Measurements from ENCODE around the gene CPSF4L.
"Not testable (repeated sequence)": the region's sequence is repeated elsewhere in the genome, so short reads cannot be mapped to it uniquely, and the experiment has no call there.

Gene CPSF4L, protein sequence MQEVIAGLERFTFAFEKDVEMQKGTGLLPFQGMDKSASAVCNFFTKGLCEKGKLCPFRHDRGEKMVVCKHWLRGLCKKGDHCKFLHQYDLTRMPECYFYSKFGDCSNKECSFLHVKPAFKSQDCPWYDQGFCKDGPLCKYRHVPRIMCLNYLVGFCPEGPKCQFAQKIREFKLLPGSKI

DNA sequence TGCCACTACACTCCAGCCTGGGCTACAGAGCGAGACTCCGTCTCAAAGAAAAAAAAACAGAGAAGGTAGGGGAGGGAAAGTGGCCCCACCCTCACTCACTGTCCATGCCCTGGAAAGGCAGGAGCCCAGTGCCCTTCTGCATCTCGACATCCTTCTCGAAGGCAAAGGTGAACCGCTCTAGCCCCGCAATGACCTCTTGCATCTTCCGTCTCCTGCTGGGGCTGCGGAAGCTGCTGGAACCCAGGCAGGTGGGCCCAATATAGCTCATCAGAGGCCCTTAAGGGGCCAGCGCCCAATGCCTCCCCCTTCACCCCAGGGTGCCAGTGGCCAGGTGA, at the start of gene CPSF4L:
CPSF4L (minus strand) TSS at position 264 of the 335 bp plus-strand sequence; CDS start at position 202, 62 bp downstream.
- no peak for DNase-seq

DNA sequence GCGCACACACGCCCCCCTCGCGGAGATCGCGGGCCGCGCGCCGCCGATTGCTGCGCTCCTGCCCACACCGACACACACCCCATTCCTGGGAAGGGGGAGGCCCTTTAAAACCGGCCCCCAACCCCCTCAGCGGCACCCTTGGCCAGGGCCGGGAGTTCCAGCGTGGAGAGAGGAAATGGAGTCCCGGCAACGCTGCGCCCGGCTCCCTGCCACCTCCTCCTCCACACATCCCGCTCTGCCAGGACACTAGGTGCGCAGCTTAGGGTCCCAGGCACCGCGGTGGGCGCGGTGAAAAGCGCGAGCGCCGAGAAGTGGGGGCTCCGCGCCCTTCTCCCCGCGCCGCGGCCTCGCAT, 49.7 kb upstream of the CPSF4L start:
- DNase-seq = no peak

DNA sequence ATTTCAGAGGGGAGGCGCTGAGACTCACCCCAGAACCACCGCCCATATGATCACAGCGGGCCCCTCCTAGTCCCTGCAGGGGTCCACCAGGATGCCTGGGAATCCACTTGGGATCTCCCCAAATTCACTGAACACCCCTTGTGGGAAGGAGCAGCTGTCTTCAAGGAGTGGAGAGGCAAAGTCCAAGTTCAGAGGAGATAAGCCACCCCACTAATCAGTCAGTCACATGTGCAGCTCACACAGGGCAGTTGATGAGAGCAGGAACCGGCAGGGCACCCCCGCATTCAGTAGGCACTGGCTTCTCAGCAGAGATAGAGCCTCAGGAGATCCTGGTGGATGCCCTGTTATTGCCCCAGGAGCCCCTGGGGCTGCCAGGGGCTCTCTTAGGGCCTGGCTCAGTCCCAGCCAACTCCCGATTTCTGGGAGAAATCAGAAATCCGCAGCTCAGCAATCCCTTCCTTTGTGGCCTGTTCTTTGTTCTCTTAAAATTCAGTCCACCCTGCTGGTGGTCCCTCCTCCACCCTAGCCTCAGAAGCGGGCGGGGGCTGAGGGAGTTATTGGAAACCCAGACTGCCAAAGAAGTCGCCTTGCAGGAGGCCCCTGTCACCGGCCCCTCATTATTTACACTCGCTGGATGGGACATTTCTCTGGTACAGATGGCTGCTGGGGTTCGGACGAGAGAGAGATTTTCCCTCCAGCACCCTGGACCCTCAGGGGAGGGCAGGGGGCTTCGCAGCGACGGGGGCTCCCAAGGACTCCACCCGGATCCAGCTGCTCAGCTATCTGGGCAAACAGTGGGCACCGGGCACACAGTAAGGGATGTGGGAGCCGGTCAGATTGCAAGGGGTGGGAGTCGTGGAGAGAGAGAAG, 48.3 kb upstream of the CPSF4L start:
- DNase-seq = no peak

DNA sequence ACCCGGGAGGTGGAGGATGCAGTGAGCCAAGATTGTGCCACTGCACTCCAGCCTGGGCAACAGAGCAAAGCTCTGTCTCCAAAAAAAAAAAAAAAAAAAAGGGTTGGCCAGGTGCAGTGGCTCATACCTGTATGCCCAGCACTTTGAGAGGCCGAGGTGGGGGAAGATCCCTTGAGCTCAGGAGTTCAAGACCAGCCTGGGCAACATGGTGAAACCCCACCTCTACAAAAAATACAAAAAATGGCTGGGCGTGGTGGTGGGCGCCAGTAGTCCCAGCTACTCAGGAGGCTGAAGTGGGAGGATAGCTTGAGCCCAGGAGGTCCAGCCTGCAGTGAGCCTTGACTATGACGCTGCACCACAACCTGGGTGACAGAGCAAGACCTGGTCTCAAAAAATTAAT, 47.3 kb upstream of the CPSF4L start:
- not testable (repeated sequence) for DNase-seq

DNA sequence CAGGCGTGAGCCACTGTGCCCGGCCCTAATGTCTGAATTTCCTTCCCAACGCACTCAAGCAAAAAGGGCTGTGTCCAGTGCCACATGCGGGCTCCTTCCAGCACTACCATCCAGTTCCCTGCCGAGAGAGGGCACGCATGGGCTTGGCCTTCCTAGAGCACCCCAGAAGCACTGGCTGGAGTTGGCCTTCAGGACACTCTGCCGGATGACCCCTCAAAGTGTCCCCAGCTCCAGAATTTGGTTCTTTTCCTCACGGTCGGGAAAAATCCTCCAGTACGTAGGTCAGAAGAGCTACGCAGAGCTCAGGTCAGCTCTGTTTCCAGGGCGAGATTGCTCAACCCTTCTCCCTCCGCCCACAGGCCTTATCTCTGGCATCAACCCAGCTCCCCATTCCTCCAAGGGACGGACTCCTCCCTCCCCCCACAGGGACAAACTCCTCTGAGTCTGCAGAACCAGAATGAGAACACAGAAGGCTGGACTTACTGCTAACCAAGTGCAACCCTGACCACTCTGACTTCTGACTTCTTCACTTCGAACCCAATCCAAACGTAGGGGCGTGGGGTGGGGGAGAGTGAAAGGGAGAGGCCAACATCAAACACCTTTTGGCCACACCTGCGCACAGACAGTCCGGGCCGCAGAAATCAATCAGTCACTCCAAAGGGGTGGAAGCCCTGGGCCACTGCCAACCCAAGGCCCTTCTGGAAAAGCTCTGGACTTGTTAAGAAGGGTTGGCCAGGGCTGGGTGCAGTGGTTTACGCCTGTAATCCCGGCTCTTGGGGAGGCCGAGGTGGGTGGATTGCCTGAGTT, 46.5 kb upstream of the CPSF4L start:
- no peak for DNase-seq

DNA sequence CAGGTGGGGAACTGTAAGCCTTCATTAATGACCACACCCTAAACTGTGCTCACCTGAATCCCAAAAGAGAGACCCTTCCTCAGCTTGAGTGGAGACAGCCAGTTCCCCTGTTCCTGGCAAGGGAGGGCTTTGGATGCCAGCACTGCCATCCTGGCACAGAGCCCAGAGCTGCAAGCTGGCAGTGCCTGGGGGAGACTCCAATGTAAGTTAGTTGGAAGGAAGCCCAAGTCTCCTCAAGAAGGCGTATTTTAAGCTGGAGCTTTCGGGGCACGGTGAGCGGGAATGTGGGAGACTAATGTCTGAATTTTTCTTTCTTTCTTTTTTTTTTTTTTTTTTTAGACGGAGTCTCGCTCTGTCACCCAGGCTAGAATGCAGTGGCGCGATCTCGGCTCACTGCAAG, 45.5 kb upstream of the CPSF4L start:
- DNase-seq = no peak

DNA sequence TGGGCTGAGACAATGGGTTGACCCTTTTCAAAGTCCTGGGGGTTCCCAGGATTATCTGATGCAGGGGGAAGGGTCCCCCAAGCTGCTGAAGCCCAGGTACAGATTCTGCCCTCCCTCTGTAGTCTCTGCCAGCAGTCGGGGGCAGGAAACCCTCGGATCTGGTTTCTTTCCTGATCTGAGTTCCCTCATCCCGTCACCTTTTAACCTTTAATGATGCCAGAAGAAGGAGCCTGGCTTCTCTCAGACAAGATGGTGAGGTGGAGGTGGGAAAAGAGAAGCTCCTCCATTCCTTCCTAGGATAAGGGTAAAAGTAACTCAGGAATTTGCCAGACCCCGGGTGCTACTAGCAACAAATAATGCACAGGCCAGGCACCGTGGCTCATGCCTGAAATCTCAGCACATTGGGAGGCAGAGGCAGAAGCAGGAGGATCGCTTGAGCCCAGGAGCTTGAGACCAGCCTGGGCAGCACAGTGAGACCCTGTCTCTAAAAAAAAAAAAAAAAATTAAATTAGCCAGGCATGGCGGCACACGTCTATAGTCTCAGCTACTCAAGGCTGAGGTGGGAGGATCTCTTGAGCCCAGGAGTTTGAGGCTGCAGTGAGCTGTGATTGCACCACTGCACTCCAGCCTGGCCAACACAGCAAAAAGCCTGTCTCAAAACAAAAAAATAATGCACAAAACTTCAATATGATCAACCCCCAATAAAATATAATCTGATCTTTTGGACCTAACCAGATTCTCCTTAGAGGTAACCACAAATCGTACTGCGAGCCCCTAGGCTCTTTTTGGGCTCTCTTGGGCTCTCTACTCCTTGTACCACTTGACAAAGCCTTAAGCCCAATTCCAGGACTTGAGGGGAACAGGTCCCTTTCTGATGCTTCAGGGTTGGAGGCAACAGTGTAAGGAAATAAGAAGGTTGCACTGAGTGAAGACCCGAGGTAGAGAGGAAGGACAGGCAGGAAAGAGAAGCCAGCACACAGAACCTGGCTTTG, 44.5 kb upstream of the CPSF4L start:
- no peak for DNase-seq

DNA sequence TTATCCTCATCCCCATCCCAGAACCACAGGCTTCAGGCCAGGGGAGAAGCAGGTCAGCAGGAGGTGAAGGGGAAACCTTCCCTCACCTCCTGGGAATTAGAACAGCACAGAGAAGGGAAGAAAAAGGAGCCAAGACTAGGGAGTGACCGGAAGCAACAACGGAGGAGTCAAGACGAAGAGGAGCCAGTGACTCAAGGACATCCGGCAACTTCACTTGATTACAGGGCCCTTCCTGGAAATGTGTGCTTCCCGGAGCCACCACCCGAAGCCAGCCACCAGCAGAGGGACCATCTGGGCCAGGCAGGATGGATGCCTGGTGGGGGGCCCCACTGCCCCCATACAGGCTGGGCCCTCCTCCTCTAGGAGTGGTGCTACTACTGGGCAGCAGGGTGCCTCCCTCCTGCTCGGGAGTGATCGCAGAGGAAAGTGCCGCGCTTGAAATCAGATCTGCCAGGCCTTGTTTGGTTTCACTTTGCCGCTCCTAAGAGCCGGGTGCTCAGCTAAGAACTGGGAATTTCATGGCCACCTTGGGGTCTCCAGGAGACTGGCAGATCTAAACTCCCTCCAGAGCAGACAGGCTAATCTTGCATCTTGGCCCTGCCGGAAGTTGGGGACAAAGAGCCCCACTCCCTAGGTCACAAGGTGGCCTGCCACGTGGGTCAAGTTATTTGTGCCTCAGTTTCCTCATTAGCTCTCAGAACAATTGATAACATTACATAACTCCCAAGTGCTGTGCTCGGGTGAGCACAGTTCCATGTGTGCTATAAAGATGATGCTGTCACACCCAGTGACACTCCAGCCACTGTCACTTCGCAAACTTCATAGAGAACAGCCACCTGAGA, 43.5 kb upstream of the CPSF4L start:
- peak; percentile 36 to 71 for DNase-seq

DNA sequence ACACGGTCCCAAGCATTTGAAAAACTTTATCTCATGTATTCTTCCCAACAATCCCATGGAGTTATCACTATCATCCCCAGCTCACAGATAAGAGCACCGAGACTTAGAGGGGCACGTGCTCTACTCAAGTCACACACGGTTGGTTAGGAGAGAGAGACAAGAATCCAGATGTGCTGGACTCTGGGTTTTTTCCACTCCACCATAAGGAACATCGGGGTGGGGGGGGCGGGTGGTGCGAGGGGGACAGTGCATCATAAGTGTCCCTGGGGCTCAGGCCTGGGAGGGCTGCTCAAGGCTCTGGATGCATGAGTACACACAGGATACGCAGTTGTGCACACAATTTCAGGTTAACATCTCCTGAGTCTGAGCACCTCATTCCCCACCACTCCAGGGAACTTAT, 42.8 kb upstream of the CPSF4L start:
- no peak for DNase-seq

DNA sequence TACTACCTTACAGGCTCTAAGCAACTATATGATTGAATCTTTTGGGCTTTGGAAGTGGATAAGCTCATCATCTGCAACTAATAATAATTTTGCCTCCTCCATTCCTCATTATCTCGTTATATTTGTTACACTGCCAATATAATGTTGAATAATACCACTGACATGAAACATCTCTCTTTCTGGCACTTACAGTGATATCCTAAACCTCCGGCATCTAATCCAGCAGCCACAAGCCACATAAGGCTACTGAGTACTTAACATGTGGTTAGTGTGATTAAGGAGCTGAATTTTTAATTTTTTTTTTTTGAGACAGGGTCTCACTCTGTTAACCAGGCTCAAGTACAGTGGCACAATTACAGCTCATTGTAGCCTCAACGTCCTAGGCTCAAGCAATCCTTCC, 40.5 kb upstream of the CPSF4L start:
- no peak for DNase-seq

DNA sequence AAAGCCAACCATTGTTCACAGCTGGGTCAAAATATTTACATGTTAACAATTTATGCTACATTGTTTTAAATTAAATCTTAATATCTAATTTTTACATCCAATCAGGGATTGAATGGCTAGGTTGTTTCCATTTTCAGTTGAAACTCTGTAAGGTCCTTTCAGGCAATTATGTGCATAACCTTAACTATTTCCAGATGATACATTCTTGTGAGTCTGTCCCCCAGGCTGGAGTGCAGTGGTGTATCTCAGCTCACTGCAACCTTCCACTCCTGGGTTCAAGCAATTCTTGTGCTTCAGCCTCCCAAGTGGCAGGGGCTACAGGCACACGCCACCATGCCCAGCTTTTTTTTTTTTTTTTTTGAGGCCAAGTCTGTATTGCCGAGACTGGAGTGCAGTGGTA, 39.7 kb upstream of the CPSF4L start:
- DNase-seq = no peak

DNA sequence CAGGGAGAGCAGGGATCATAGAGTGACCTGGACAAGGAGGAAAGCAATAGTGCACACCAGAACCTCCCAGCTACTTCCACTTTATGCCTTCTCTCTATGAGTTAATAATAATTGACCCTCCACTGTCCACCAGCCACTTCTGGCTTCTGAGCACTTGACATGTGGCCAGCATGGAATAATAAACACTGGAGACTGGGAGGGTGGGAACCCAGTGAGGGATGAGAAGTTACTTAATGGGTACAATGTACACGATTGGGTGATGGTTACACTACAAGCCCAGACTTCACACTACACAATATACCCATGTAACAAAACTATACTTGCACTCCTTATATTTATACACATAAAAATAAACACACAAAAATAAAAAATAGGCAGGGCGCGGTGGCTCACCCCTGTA, 38.7 kb upstream of the CPSF4L start:
- no peak for DNase-seq

DNA sequence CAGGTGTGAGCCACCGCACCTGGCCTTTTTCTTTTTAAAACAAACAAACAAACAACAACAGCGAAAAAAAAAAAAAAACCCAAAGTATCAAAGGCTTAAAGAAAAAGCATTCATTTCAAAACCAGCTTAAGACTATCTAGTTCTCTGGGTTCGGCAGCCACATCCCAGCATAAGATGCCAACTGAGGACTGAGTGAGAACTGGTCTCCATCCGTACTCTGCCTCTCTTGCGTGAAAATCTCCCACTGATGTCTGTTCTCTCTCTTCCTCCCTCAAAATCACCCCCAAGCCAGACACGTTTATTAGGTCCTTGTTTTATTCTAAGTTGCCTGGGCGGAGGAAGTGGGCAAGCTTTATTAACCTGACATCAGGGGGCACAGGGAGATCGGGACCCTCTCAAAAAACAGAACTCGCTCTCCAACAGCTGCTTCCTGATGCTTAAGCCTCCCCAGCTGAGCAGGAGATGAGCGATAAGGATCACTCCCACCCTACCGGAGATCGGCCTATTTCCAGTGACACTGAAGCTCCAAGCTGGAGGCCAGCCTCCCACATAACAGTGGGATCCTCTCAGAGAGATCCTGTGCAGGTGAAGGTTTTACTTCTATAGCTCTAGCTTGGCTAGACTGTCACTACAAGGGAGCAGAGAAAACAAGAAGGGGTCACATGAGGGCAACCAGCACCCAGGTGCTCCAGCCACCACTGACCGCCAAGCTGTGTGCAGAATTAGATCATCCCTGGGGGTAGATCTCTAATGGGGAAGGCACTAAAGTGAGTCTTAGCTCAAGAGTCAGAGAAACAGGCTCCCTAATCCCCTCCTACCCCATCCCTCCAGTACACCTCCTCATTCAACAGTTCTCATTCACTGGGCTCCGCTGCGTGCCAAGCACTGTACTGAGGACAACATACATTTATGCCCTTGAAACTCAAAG, 36.5 kb upstream of the CPSF4L start:
- DNase-seq = peak in 1 of 2 experiments; percentile 28

DNA sequence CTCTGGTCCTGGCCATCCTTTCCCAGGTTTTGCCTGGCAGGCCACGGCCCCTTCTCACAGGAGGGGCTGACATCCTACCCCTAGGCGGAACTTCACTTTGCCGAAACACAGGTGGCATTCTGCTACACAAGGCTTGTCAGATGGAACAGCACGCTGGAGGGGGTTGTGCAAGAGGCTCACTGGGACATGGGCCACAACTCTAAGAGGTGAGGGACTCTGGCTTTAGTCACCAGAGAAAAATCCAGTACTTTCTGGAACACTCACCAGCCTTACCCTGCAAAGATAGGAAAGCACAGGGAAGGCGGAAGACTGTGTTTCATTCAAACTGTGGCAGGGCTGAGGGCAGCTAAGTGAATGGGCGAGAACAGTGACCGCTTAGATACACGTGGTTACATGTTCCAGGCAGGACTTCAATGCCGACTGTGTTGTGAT, 31.8 kb upstream of the CPSF4L start:
- DNase-seq = no peak

DNA sequence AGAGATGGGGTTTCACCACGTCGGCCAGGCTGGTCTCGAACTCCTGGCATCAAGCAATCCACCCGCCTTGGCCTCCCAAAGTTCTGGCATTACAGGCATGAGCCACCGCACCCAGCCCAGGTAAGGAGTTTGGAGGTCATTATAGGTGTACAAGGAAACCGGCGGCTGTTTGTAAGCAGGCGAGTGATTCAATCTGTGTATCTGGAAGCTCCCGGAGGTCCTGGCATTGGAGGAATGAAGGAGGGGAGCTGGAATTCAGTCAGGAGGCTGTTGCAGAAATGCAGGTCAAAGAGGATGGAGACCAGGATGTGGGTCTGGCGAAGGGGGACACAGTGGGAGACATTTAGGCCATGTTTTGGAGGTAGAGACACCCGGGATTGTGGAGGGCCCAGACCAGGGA, 31.4 kb upstream of the CPSF4L start:
- no peak for DNase-seq

DNA sequence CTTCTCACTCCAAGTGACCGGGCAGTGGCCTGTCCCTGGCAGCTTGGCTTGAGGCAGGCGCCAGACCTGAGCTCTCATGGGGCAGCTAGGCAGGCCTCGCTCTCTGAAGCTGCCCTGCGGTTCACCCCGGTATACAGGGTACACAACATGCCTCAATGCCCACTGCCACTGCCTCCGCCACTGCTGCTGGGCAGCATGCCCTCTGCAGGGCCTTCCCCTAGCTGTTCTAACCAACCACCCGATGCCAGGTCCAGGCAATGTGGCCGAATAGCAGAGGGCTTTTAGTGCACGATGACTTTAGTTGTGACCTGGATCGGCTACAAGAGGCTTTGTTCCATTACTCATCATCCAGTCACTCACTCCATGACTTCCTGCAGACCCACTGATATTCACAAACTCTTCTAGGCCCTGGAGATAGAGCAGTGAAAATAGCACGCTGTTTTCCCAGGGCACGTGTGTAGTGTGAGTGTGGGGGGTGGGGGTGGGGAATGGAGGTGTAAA, 30.4 kb upstream of the CPSF4L start:
- no peak for DNase-seq

DNA sequence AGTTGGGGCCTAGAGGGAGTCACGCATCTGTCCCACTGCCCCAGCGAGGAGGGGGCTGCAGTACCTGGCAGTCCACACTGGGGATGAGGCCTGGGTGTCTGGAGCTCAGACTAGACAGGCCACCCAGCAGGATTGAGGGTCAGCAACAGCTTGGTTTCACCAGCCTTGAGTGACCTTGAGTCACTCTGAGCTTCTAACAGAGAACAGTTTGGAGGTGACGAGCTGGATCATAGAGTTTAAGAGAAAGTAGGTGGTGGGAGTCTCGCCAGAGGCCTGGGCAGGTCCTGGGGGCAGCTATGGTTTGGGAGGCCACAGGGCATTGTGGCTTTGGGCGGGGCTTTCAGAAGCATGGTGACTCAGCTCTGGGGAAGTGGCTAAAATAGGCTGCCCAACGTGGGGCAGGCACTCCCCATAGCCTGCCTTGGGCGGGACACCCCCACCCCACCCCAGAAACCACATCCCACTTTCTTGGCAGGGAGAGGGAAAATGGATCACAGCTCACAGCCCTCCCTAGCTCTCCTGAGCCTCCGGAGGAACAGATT, 29.7 kb upstream of the CPSF4L start:
- DNase-seq = no peak

DNA sequence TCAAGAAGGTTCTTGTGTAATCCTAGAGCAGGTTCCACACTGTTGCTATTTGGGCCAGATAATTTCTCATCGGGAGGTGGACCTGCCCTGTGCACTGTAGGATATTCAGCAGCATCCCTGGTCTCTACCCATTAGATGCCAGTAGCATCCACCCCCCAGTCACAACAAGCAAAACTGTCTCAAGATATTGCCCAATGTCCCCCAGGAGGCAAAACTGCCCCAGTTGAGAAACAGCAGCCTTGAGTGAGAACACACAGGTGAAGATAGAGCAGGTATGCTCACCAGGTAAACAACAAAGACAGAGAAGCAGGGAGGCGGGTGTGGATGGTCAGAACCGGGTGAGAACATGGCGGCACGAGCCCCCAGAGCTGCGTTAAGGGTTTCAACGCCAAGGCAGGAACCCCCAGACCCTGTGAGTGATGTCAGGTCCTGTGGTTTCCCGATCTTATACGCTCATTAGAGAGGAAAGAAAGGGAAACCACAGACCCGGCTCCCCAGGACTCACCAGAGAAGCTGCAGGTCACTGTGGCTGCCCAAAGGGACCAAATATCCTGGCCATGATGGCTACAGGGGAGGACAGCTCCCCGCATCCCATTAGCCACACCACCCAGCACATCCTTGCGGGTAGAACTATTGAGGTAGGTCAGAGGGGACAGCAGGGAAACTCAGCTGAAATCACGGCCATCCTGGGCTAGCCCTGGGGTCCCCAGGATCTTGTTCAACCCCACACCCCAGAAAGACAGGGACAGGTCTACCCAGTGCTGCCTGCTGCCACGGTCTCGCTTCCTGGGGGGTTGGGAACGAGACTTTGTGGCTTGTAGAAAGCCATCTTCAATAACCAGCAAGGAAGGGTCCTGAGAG, 28.9 kb upstream of the CPSF4L start:
- no peak for DNase-seq

Measured in SHP77 (cell line).